Amniotic epithelial cell (primary cell): ENCODE measurements around the gene LEMD2.

Experiments
- DNase-seq: peaks from one replicate; pipeline ENCODE4 v3.0.0-alpha.2; 2010; ENCODE audit warnings: low read depth

The LEMD2 gene

DNA sequence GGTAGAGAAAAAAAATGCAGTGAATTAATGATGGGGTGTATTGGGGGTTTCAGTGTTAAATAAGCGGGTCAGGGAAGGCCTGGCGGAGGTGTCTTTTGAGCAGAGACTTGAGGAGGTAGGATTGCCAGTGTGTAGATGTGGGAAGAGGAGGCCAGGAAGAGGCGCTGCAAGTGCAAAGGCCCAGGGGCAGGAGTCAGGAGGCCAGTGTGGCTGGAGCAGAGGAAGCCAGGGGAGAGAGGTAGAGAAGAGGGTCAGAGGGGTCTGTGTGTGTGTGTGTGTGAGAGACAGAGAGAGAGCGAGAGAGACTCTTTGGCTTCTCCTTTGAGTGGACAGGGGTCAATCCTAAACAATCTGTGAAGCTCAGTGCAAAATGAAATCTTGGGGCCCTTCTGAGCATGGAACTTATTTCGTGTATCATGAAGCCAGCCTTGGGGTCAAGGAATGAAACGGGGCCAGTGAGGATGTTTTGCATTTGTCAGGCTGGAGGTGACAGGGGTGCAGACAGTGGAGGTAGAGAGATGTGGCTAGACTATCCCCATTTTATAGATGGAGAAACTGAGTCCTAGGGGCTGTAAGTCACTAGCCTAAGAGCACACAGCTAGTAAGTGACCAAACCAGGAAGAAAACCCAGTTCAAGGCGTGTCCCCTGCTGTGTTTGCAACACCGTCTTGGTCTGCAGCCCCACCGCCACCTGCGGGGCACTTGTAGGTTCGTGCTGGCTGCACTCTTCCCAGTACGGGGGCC is 32.5 kb downstream of the LEMD2 start:
- DNase-seq, result no peak

DNA sequence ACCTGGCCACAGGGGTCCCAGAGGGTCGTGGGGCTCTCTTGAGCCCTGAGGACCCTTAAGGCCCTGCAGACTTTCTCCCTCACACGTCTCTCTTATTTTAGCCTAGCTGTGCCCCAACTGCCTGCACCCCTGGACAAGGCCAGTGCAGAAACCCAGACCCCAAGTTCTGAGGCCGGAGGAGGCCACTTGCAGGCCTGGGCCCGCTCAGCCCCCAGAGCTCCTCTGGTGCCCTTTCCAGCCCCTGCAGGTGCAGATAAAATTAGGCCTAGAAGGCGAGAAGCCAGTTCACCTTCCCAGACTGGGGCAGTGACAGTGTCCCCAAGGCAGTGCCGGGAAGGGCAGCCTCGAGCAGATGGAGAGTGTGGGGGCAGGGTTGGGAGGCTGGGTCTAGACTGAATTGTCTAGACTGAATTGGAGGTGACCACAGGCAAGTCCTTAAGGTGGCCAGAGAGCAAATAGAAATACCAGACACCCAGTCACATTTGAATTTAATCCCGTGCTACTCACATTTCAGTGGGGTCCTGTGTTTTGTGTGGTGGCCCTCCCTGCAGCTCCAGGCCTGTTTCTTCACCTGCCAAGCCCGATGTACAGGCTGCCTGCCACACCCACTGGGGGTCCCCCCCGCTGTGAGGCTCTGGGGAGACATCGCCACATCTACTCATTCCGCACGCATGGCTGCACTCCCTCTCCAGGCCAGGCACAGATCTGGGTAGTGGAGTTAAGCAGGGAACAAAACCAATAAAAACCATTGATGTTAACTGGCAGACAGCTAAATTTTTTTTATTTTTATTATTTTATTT is 33.7 kb downstream of the LEMD2 start:
- DNase-seq, result no peak

DNA sequence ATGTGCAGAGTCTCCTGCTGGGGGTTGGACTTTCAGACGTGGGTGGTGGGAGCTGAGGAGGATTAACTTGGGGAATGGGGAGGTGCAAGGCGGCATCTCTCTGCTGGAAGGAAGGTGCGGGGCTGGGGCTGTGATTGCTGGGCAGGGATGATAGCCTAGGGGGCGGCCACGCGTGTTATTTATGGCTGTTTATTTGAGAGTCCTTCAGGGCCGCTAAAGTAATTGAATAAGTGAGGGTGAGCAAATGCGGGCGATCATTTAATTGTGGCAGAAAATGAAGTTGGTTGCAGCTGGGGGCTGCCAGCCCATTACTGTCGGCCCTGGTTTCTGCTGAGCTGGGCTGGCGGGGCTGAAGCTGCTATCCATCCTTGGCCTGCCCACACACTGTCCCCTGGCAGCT is 34.7 kb downstream of the LEMD2 start:
- no peak for DNase-seq

DNA sequence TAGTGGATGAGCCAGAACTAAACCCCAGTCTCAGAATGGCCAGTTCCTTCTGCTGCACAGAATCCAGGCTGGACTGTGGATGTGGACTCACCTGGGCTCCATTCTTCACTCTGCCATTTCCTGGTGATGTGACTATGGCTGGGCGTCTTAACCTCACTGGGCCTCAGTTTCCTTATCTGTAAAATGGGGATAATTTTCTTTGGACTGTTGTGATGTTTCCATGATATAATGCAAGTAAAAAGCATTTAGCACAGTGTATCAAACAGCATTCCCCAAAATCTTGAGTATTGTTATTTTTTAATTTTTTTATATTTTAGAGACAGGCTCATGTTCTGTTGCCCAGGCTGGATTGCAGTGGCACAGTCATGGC is 36.3 kb downstream of the LEMD2 start:
- no peak for DNase-seq

DNA sequence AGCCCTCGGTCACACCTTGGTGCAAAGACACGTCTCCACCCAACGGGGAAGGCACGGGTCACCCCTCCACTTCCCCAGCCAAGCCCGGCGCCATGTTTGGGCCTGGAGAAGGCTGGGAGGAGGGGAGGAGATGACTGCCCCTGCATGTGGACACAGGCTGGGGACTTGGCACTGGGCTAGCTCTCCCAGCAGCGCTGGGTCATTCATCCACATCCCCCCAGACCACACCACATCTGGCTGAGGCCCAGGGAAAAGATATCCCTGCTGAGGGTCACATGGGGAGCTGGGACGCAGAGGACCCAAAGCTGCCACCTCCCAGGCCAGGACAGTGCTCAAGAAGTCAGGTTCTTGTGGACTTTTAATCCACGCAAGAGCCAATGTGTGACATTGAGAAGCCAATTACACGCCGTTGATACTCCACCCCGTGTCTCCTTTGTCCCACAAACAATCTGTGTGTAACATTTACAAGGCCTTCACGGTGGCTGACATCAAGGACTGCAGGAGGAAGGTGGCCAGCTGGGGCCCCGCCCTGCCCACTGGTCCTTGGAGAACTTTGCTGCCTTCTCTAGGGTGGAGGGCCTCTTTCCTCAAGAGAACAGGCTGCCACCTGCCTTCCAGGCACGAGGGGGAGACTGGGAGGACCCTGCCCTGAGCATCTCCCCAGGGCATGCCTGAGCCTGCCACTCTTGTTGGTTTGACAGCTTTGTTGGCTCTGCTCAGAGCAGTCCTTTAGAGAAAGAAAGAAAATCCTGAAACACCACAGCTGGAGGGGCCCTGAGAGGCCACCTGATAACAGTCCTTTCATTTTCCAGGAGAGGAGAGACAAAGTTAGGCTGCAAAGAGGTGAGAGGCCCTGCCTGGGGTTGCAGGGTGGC is 36.9 kb downstream of the LEMD2 start:
- DNase-seq, result no peak

GRCh38 chr6:33750244-33750991 is 38.5 kb downstream of the LEMD2 start:
- peak; percentile 74 for DNase-seq

GRCh38 chr6:33749401-33749800 is 39.5 kb downstream of the LEMD2 start:
- DNase-seq, result no peak

DNA sequence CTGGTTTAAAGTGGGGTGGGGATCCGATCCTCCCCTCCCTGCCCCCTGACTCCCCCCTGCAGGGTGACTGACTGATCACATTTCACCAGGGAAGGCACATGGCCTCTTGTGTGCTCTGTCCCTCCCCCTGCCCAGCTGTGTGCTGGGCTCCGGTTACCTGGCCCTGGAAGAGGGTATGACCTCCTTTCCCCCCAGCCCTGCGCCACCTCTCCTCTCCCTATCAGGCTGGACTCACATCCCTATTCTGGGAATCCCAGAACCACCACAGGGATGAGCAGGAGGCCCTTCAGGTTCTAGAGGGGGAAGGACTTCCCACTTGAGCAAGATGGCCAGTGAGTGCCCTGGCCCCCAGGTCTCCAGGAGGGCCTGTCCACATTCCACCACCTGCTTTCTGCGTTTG is 40.1 kb downstream of the LEMD2 start:
- DNase-seq, result no peak

GRCh38 chr6:33747823-33748222 is 41.1 kb downstream of the LEMD2 start:
- DNase-seq, result no peak

GRCh38 chr6:33746651-33747100 is 42.3 kb downstream of the LEMD2 start, which contains the start of gene IP6K3:
Gene IP6K3 (minus strand): TSS chr6:33746905. CDS start chr6:33735476, 11,429 bp downstream.
- DNase-seq, result peak; percentile 52

DNA sequence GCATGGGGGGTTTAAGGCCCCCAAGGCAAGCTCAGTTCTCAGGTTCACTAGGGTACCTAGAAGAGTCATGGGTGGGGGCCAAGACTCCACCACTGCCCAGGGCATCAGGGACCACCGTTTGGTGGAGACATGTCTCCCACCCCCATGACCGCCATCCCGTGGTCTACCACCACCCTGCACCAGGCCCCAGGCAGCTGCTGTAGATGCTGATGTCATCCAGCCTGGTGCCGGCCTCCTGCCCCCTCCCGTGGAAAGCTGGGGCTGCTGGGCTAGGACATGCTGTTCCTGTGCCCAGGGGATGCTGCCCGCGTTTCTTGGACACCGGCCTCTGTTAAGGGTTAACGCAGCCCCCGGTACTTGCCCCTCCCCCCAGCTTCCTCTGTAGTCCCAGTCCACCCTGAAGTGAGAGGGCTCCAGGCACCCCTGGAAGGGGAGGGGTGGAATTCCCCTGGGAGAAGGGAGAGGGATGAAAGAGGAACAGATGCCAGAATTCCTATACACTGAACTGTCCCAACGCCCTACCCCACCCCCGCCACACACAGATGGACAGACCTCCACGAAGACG is 42.8 kb downstream of the LEMD2 start:
- DNase-seq, result peak; percentile 88

DNA sequence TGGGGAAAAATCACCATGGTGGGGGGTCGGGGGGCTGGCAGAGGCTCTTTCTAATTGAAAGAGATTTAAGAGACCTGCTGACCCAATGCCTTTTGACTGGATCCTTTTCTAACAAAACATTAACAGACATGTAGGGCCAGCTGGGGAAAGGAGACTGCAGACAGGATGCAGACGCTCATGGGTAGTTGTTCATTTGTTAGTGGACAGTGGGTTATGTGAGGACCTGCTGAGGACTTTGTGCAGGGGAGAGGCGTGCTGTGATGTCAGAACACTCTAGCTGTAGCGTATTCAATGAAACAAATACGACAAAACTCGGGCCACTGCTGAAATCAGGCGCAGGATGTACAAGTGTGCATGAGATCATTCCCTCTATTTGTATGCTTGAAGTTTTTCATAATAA is 43.4 kb downstream of the LEMD2 start:
- peak; percentile 48 for DNase-seq

GRCh38 chr6:33744895-33745546 is 43.9 kb downstream of the LEMD2 start:
- DNase-seq, result peak; percentile 15

GRCh38 chr6:33744001-33744848 is 44.7 kb downstream of the LEMD2 start:
- DNase-seq, result peak; percentile 74

DNA sequence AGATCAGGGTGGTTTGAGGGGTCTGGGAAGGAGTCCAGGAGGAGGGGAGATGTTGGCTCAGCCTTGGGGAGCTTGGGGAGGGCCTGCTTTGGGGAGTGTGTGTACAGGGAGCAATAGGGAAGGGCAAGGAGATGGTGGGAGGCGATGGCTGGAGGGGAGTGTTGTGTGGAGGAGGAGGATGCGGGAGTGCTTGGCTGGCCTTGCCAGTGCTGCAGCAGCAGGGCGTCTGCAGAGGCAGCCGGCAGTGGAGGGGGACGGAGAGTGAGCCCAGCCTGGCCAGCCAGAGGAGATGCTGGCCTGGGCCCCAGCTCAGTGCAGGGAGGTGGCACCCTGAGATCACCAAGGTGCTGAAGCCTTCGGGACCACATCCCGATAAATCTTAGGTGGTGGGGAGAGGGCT is 46.1 kb downstream of the LEMD2 start:
- DNase-seq, result no peak

DNA sequence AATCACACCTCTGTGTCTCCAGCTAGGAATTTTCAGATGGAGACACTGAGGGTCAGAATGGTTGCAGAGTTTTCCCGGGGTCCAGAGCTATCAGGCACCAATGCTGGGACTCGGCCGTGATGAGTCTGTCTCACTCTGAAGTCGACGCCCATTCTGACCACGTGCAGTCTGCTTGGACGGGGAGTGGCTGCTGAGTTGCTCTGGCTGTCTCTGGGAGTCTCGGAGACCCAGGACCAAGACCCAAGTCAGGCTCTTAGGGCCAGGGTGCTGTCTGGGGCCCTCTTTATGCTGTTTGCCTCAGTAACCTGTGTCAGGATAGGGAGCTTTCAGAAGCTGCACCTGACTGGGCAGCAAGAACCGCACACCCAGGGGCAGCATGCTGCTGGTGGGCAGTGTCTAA is 46.8 kb downstream of the LEMD2 start:
- DNase-seq, result no peak

- no peak for DNase-seq
Observed at GRCh38 chr6:33740794-33741193, 48.1 kb downstream of the LEMD2 start.

- no peak for DNase-seq
Observed at GRCh38 chr6:33740204-33740608, 48.7 kb downstream of the LEMD2 start.

GRCh38 chr6:33739571-33739970 is 49.4 kb downstream of the LEMD2 start:
- no peak for DNase-seq

DNA sequence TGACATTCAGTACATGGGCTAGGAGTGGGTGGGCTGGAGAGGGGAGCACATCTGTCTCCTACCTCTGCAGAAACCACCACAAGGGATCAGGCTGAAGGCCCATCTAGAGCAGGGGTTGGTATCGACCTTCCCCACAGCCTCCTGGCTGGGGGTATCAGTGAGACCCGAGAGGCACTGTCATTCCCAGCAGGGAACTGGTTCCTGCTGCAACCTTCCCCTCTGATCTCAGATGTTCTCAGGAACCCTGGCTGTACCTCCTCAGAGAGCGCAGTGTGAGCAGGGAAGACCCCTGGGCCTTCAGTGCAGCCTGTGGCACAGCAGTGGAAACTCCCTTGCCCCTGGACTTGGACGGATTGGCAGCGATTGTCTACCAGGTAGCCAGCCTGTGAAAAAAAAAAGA is 50.1 kb downstream of the LEMD2 start:
- DNase-seq, result no peak
